ENCODE results near the gene ATP8A2.
"Not testable (repeated sequence)": the region's sequence is repeated elsewhere in the genome, so short reads cannot be mapped to it uniquely, and the experiment has no call there.

Gene ATP8A2

DNA sequence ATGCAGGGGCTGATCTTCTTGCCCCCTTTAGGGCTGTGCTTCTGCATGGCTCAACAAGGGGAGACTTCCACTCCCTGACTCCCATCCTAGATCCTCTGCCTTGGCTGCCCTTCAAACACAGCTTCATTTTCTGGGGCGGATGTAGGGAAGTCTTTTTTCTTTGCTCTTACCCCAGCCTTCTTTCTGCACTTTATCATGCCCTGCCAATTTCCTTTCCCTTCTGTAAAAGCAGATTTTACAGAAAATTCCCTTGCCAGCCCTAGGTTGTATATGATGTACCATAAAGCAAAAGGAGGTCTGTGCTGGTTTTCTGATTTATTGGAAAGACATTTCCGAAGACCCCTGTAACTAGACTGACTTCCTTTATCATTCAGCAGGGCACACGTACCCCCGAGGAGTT is 396.6 kb downstream of the ATP8A2 start:
- H3K4me3 Mint-ChIP-seq: no peak overlapping the region
- H3K4me1 Mint-ChIP-seq: no peaks in the 10 kb centered on the region
- H3K9me3 Mint-ChIP-seq: peaks cover 3% of the 10 kb centered on the region
- ATAC-seq: no peak
- H3K36me3 Mint-ChIP-seq: no peaks in the 10 kb centered on the region
- H3K27me3 Mint-ChIP-seq: no peaks in the 10 kb centered on the region
- H3K27ac Mint-ChIP-seq: no peak overlapping the region

DNA sequence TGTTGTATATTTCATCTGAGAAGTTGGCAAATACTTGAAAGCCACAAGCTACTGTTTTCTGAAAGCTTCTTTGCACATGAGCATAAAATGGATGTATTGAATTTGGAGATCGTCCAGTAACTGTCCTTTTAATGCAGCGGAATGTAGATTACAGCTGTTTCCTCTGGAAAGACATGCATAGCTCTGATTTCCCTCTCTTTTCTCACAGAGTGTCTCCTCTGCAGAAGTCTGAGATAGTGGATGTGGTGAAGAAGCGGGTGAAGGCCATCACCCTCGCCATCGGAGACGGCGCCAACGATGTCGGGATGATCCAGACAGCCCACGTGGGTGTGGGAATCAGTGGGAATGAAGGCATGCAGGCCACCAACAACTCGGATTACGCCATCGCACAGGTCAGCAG is 397.1 kb downstream of the ATP8A2 start:
- Mint-ChIP-seq H3K36me3 (no peaks in the 10 kb centered on the region), H3K4me3 (no peak overlapping the region), H3K4me1 (no peaks in the 10 kb centered on the region), H3K27me3 (no peaks in the 10 kb centered on the region), H3K27ac (no peak overlapping the region), H3K9me3 (peaks cover 5% of the 10 kb centered on the region)
- ATAC-seq: no peak

DNA sequence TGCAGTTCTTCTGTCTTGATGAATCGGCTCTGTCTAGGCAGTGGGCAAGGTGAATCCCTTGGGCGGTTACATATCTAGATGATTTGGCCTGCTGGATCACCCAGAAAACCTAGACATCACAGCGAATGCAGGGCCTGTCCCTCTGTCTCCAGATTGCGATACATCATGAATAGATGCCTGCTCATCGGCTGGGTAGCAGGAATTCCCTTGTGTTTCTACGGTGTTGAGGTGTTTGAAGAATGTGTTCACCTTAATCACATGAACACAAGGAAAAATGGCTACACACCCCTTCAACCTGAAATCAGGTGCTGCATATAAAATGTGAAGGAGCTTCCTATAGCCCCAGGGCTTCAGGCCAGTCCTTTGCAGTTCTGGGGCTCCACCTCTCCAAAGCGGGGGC is 398.8 kb downstream of the ATP8A2 start:
- no peak for ATAC-seq

DNA sequence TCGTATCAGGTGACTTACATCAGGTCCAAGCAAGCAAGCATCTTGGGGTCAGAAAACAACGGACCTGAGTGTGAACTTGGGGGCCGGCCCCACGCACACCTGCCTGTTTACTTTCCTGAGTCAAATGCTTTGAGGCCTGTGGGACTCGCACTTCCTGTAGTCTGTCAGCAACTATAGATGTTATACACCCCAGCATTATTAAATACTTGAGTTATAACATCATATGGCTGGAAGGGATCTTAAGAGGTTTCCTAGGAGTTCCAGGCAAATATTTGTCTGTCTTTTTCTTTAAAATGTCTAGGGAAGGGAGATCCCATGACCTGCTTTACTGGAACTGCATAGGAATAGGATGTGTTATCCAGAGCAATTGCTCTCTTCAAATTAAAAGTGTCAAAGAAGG is 399.4 kb downstream of the ATP8A2 start:
- Mint-ChIP-seq H3K4me3 (no peak overlapping the region), H3K36me3 (no peaks in the 10 kb centered on the region), H3K4me1 (no peaks in the 10 kb centered on the region), H3K27ac (no peak overlapping the region), H3K9me3 (peaks cover 2% of the 10 kb centered on the region), H3K27me3 (no peaks in the 10 kb centered on the region)
- ATAC-seq: peak; percentile 28

More for the DNA sequence above, 398.8 kb downstream of the ATP8A2 start:
- Mint-ChIP-seq H3K9me3 (peaks cover 5% of the 10 kb centered on the region), H3K36me3 (no peaks in the 10 kb centered on the region), H3K4me1 (no peaks in the 10 kb centered on the region), H3K27ac (no peak overlapping the region), H3K27me3 (no peaks in the 10 kb centered on the region), H3K4me3 (no peak overlapping the region)

DNA sequence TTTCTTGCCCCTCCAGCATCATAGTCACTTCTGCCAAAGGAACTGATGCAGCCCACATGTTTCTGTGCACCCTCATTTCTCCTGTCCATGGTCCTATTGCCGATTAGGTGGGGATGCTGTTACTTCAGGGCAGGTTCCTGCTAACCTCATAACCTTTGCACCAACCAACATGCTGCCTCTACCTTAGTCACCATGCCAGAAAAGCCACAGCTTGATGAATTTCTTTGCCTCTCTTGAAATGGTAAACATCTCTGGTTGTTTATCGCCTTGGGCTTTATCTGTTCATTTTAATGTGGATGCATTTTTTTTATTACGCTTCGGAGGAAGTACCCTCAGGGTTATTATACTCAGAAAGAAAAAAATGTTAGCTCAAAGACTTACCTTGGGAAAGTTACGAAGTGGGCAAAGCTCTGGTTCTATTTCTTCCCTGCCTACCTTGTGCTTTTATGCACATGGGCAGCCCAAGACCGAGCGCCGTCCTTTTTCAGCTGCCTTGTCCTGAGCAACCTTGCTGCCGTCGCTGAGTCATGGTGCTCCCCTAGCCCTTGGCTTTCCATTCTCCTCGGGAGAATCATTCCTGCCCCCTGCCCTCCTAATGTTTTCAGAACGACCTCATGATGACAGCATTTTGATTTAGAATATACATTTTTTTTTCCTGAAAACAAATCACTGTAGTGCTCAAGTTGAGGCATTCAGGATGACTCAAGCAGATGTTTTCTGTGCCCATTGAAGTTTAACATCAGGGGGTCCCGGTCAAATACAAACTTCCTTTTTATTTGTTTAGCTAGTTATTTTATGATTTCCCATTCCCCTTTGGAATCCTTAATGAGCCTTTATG is 400.1 kb downstream of the ATP8A2 start:
- Mint-ChIP-seq H3K4me3 (no peak overlapping the region), H3K27ac (no peak overlapping the region), H3K9me3 (peaks cover 2% of the 10 kb centered on the region), H3K36me3 (no peaks in the 10 kb centered on the region), H3K4me1 (no peaks in the 10 kb centered on the region), H3K27me3 (no peaks in the 10 kb centered on the region)
- ATAC-seq: no peak

DNA sequence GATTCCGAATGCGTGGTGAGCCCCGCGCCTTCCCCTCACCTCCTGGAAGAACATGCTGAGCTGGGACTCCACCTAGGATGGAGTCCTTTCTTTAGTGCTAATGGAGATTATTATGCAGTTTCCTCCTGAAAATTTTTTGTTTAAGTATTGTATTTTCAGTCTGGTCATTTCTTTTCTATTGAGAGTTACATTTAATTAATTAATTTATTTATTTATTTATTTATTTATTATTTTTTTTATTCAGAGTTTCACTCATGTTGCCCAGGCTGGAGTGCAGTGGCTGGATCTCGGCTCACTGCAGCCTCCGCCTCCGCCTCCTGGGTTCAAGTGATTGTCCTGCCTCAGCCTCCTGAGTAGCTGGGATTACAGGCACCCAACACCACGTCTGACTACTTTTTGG is 400.8 kb downstream of the ATP8A2 start:
- H3K4me3 Mint-ChIP-seq, ATAC-seq, H3K4me1 Mint-ChIP-seq: not testable (repeated sequence)

DNA sequence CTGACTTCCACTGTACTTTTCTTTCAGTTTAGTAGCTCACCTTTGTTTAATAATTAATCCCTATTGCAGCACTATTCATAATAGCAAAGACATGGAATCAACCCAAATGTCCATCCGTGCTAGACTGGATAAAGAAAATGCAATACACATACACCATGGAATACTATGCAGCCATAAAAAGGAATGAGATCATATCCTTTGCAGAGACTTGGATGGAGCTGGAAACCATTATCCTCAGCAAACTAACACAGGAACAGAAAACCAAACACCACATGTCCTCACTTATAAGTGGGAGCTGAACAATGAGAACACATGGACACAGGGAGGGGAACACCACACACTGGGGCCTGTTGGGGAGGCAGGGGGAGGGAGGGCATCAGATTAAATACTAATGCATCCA is 402.3 kb downstream of the ATP8A2 start:
- not testable (repeated sequence) for H3K27me3 Mint-ChIP-seq, ATAC-seq, H3K36me3 Mint-ChIP-seq, H3K9me3 Mint-ChIP-seq, H3K4me3 Mint-ChIP-seq, H3K27ac Mint-ChIP-seq
- peaks cover 13% of the 10 kb centered on the region for H3K4me1 Mint-ChIP-seq

More for the DNA sequence above, 400.8 kb downstream of the ATP8A2 start:
- H3K9me3 Mint-ChIP-seq, H3K27ac Mint-ChIP-seq, H3K36me3 Mint-ChIP-seq, H3K27me3 Mint-ChIP-seq: not testable (repeated sequence)

DNA sequence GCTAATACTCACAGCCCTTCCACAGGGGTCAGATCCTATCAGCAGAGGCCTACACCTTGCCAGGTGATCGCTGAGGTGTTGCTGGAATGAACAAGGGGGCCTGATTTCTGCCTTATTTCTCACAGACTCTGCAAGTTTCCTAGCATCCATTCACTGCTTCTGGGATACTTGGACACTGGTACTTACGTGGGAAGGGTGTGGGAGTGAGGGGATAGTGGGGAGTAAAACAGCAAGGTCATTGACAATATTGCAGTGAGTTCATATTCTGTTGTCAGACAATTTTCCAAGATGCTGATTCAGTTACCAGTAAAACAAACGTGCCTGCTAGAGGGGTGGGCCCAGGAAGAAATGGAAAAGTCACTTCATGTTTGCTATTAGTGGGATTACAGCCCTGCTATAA is 403.5 kb downstream of the ATP8A2 start:
- H3K4me1 Mint-ChIP-seq: peaks cover 13% of the 10 kb centered on the region
- no peak overlapping the region for H3K27ac Mint-ChIP-seq
- no peaks in the 10 kb centered on the region for H3K36me3 Mint-ChIP-seq
- no peak for ATAC-seq
- no peak overlapping the region for H3K4me3 Mint-ChIP-seq
- H3K27me3 Mint-ChIP-seq: no peaks in the 10 kb centered on the region
- H3K9me3 Mint-ChIP-seq: peaks cover 2% of the 10 kb centered on the region

DNA sequence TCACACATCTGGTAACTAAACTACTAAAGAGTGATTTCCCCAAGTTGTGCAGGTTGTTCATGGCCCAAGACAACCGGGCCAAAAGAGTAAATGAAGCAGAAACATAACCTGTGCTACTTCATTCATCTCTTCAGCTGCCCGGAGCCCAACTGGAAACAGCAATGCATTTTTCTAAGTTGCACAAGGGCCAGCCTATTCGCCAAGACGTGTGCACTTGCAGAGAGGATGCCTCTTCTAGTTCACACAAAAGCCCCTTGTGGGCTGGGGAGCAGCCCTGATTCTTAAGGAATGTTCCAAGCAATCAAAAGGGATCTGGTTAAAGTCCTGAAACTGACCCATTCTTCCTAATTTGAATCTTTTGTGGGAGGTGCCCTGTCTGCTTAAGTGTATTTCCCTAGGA is 404.2 kb downstream of the ATP8A2 start:
- no peak overlapping the region for H3K27ac Mint-ChIP-seq
- peaks cover 2% of the 10 kb centered on the region for H3K9me3 Mint-ChIP-seq
- no peaks in the 10 kb centered on the region for H3K27me3 Mint-ChIP-seq
- ATAC-seq: no peak
- H3K4me1 Mint-ChIP-seq: peaks cover 13% of the 10 kb centered on the region
- H3K4me3 Mint-ChIP-seq: no peak overlapping the region
- H3K36me3 Mint-ChIP-seq: no peaks in the 10 kb centered on the region

DNA sequence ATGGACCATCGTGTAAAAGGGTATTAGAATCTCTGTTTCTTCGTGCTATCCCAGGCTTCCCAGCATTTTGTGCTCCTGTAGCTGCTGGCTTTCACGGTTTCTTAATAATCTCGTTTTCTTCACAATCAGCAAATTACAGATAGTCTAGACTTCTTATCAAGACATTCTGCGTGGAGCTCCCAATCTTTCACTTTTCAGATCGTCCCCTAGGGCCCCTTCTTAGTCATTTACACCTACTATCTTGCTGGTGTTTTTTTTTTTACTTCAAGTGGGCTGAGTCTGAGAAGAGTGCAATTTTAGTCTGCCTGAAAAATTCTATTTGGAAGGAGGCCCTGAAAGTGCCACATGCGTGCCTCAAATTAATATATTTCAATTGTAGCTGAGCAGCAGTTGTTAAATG is 404.9 kb downstream of the ATP8A2 start:
- Mint-ChIP-seq H3K36me3 (no peaks in the 10 kb centered on the region), H3K9me3 (peaks cover 2% of the 10 kb centered on the region), H3K27ac (no peak overlapping the region), H3K27me3 (no peaks in the 10 kb centered on the region), H3K4me3 (no peak overlapping the region), H3K4me1 (peaks cover 13% of the 10 kb centered on the region)
- no peak for ATAC-seq

DNA sequence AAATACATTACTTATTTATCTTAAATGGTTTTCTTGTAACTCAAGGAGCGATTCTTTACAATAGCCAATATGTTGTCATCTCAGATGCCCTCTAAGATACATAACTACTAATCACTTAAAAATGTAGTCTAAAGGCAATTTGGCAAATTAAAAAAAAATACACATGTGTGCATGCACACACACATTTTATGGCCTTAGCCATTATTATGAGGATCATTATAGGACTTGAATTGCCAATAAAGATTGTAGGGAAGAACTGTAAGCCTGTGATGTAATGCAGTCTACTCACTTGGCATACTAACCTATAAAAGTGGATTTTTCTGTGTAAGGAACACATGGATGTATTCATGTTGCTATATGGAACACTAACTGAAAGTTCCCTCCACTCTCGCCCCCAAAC is 405.7 kb downstream of the ATP8A2 start:
- no peaks in the 10 kb centered on the region for H3K36me3 Mint-ChIP-seq
- H3K27me3 Mint-ChIP-seq: no peaks in the 10 kb centered on the region

DNA sequence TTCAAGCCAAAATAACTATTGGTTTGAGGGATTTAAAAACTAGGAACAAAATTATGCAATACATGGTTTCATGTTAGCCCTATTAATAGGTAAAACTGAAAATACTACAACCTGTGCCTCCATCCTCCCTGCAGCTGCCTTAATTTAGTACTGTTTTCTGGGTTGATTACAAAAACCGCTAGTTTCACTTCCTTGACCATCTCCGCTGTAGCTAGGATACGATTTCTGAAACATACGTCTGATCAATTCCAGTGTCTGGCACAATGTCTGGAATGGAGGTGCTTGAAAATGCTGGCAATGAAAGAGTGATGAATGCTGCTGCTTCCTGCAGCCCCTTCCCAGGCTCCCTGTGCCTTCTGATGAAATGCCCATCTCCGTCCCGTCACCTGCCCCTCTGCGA is 406.6 kb downstream of the ATP8A2 start:
- no peak overlapping the region for H3K27ac Mint-ChIP-seq
- no peak overlapping the region for H3K4me3 Mint-ChIP-seq
- H3K36me3 Mint-ChIP-seq: no peaks in the 10 kb centered on the region
- H3K4me1 Mint-ChIP-seq: peaks cover 13% of the 10 kb centered on the region
- no peaks in the 10 kb centered on the region for H3K27me3 Mint-ChIP-seq
- ATAC-seq: no peak
- H3K9me3 Mint-ChIP-seq: peaks cover 2% of the 10 kb centered on the region

More for the DNA sequence above, 405.7 kb downstream of the ATP8A2 start:
- Mint-ChIP-seq H3K4me3 (no peak overlapping the region), H3K9me3 (peaks cover 2% of the 10 kb centered on the region), H3K27ac (no peak overlapping the region), H3K4me1 (peaks cover 13% of the 10 kb centered on the region)
- no peak for ATAC-seq

DNA sequence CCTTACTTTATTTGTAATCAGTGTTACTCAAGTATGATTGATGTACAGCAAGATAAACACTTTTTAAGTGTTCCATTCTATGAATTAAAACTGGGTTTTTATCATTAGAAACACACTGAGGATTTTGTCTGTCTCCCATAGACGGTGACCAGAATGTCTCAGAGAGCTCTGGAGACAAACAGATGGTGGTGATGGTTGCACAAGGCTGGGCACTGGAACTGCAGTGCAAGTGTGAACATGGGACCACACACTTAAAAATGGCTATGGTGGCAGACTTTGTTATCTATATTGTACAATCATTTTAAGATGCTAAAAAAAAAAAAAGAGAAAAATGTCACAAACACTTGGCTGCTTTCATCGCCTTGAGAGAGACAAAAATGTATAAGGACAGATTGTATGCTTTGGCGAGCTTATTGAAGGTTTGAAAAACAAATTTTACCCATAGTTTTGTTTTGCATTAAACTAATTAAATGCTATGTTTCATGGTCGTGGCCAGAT is 407.1 kb downstream of the ATP8A2 start:
- no peaks in the 10 kb centered on the region for H3K36me3 Mint-ChIP-seq
- peaks cover 13% of the 10 kb centered on the region for H3K4me1 Mint-ChIP-seq
- H3K27ac Mint-ChIP-seq: no peak overlapping the region
- H3K27me3 Mint-ChIP-seq: no peaks in the 10 kb centered on the region
- no peak for ATAC-seq
- no peaks in the 10 kb centered on the region for H3K9me3 Mint-ChIP-seq
- H3K4me3 Mint-ChIP-seq: no peak overlapping the region

DNA sequence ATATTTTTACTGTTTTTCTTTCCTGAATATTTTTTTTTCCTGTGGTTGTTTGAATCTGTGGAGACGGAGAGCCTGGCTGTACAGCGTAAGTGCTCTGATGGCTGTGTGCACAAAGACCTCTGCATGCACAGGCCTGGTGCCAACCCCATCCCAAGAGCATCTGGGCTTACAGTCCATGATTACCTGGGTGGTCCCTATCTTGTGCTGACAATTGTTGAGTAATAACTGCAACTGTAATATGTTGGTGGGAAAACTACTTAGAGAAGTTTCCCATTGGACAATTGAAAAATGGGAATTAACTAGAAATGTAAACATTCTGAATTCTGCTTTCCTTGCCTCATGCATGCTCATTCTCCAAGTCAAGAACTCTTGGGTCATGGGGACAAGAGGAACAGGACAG is 411.3 kb downstream of the ATP8A2 start:
- Mint-ChIP-seq H3K36me3 (no peaks in the 10 kb centered on the region), H3K4me3 (no peak overlapping the region)

DNA sequence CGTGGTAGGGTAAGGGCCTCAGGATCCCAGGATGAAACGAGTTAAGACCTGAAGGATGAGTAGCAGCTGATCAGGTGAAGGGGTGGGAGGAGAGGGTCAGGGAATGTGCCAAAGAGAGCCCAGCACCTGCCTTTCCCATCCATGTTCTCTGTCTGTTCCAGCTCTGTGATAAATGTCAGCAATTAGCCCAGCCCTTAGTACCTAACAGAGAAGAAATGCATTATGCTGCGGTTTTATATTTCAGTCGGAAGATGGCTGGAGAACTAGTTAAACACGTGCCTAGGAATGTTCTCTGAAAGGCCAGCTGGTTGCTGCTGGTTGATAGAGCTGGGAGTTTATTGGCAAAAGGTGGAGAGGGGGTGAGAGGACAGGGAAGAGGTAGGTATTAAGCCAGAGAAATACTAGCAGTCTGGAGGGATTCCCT is 411.8 kb downstream of the ATP8A2 start:
- Mint-ChIP-seq H3K27ac (no peak overlapping the region), H3K36me3 (no peaks in the 10 kb centered on the region), H3K27me3 (no peaks in the 10 kb centered on the region), H3K4me1 (peaks cover 3% of the 10 kb centered on the region), H3K4me3 (no peak overlapping the region), H3K9me3 (no peaks in the 10 kb centered on the region)
- no peak for ATAC-seq

More for the DNA sequence above, 411.3 kb downstream of the ATP8A2 start:
- Mint-ChIP-seq H3K9me3 (no peaks in the 10 kb centered on the region), H3K27me3 (no peaks in the 10 kb centered on the region), H3K4me1 (peaks cover 9% of the 10 kb centered on the region), H3K27ac (no peak overlapping the region)
- no peak for ATAC-seq

DNA sequence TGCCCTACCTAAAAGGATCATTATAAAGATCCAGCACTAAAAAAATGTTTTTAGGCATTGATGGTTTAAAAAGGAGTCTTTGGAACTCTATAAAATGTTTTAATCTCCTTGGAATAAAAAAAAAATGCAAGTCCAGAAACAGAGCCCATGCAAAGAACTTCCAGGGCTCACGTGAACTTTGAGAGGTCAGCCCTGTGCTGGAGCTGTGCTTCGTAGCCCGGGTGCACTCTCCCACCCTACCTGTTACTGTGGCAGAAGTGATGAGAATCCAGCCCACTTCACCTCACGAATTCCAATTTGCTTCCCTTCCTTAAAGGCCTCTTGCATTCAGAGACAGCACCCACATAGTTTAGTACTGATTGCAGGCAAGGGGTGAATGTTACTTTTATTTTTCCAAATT is 412.3 kb downstream of the ATP8A2 start:
- H3K9me3 Mint-ChIP-seq: no peaks in the 10 kb centered on the region
- no peaks in the 10 kb centered on the region for H3K4me1 Mint-ChIP-seq
- no peak overlapping the region for H3K4me3 Mint-ChIP-seq
- peaks cover 4% of the 10 kb centered on the region for H3K27me3 Mint-ChIP-seq
- ATAC-seq: no peak
- H3K36me3 Mint-ChIP-seq: no peaks in the 10 kb centered on the region
- H3K27ac Mint-ChIP-seq: no peak overlapping the region

Data from stimulated activated memory B cell treated with anti-CD40 and anti-IgM and Interleukin-4, amounts not matched to agents 10 μg/mL and 1 μg/mL and 100 μg/mL, for 72 hours (primary cell).